ENCODE results near the gene RGS18. TPM values are rescaled to one million over a fixed set of nuclear protein-coding genes. Genes with fewer than 3 reads are reported as not detected.

Gene RGS18
- total RNA-seq: 0.14 TPM in 1 of 2 replicates, not detected in the other

GRCh38 chr1:192158181-192158580, at the start of gene RGS18:
Gene RGS18 (plus strand): TSS chr1:192158462. CDS start chr1:192158638, 176 bp downstream.
- no peaks in the 10 kb centered on the region for H3K36me3 ChIP-seq (ENCODE audit: control insufficient read depth, insufficient read depth, low read length)
- H3K4me3 ChIP-seq (ENCODE audit: low read depth, low read length): no peak within 1 kb of the TSS
- no peaks in the 10 kb centered on the region for H3K27me3 ChIP-seq (ENCODE audit: control insufficient read depth, insufficient read depth, low read length)
- no peak for TF ChIP-seq CTCF (IDR thresholded peaks at IDR 0.05; ENCODE audit: insufficient read depth, low read length, poor library complexity, severe bottlenecking)
- no peak for DNase-seq (ENCODE audit: low read depth)

GRCh38 chr1:192109576-192109975, 48.7 kb upstream of the RGS18 start:
- DNase-seq (ENCODE audit: low read depth): no peak
- no peaks in the 10 kb centered on the region for H3K27me3 ChIP-seq (ENCODE audit: control insufficient read depth, insufficient read depth, low read length)
- H3K4me3 ChIP-seq (ENCODE audit: low read depth, low read length): no peak overlapping the region
- no peak for TF ChIP-seq CTCF (IDR thresholded peaks at IDR 0.05; ENCODE audit: insufficient read depth, low read length, poor library complexity, severe bottlenecking)
- H3K36me3 ChIP-seq (ENCODE audit: control insufficient read depth, insufficient read depth, low read length): no peaks in the 10 kb centered on the region

- H3K36me3 ChIP-seq (ENCODE audit: control insufficient read depth, insufficient read depth, low read length): no peaks in the 10 kb centered on the region
- TF ChIP-seq CTCF (IDR thresholded peaks at IDR 0.05; ENCODE audit: insufficient read depth, low read length, poor library complexity, severe bottlenecking): no peak
These were observed 43.3 kb upstream of the RGS18 start for GRCh38 chr1:192115000-192115399.

GRCh38 chr1:192118881-192119405, 39.3 kb upstream of the RGS18 start:
- no peaks in the 10 kb centered on the region for H3K36me3 ChIP-seq (ENCODE audit: control insufficient read depth, insufficient read depth, low read length)
- no peak for TF ChIP-seq CTCF (IDR thresholded peaks at IDR 0.05; ENCODE audit: insufficient read depth, low read length, poor library complexity, severe bottlenecking)
- H3K4me3 ChIP-seq (ENCODE audit: low read depth, low read length): no peak overlapping the region
- DNase-seq (ENCODE audit: low read depth): no peak
- no peaks in the 10 kb centered on the region for H3K27me3 ChIP-seq (ENCODE audit: control insufficient read depth, insufficient read depth, low read length)

More at GRCh38 chr1:192115000-192115399, 43.3 kb upstream of the RGS18 start:
- no peak for DNase-seq (ENCODE audit: low read depth)
- no peak overlapping the region for H3K4me3 ChIP-seq (ENCODE audit: low read depth, low read length)
- H3K27me3 ChIP-seq (ENCODE audit: control insufficient read depth, insufficient read depth, low read length): no peaks in the 10 kb centered on the region

- Histone ChIP-seq H3K27me3 (ENCODE audit: control insufficient read depth, insufficient read depth, low read length) (no peaks in the 10 kb centered on the region), H3K36me3 (ENCODE audit: control insufficient read depth, insufficient read depth, low read length) (no peaks in the 10 kb centered on the region), H3K4me3 (ENCODE audit: low read depth, low read length) (no peak overlapping the region)
- DNase-seq (ENCODE audit: low read depth): no peak
- TF ChIP-seq CTCF (IDR thresholded peaks at IDR 0.05; ENCODE audit: insufficient read depth, low read length, poor library complexity, severe bottlenecking): no peak
These were observed 38.6 kb upstream of the RGS18 start for GRCh38 chr1:192119701-192120100.

GRCh38 chr1:192122668-192123067, 35.6 kb upstream of the RGS18 start:
- TF ChIP-seq CTCF (IDR thresholded peaks at IDR 0.05; ENCODE audit: insufficient read depth, low read length, poor library complexity, severe bottlenecking): no peak
- DNase-seq (ENCODE audit: low read depth): no peak
- Histone ChIP-seq H3K36me3 (ENCODE audit: control insufficient read depth, insufficient read depth, low read length) (no peaks in the 10 kb centered on the region), H3K4me3 (ENCODE audit: low read depth, low read length) (no peak overlapping the region), H3K27me3 (ENCODE audit: control insufficient read depth, insufficient read depth, low read length) (no peaks in the 10 kb centered on the region)
